BLaER1 treated with 17β-estradiol and CSF1 and Interleukin-3, amounts not matched to agents 10 nM and 100 nM (cell line): ENCODE results near the gene ZFX.

Experiments
- H3K27ac ChIP-seq, 11 experiments: shearing (Covaris generic); formaldehyde crosslinking; 2 replicates each; pipeline ENCODE4 v1.8.1; 2022
- H3K27me3 ChIP-seq, 11 experiments: shearing (Covaris generic); formaldehyde crosslinking; 2 replicates each; pipeline ENCODE4 v1.8.1; 2022
- H3K36me3 ChIP-seq, 11 experiments: shearing (Covaris generic); formaldehyde crosslinking; 2 replicates each; pipeline ENCODE4 v1.8.1; 2022
- H3K4me1 ChIP-seq, 10 experiments: shearing (Covaris generic); formaldehyde crosslinking; 2 replicates each; pipeline ENCODE4 v1.8.1; 2022
- H3K4me2 ChIP-seq, 11 experiments: shearing (Covaris generic); formaldehyde crosslinking; 2 replicates each; pipeline ENCODE4 v1.8.1; 2022
- H3K4me3 ChIP-seq, 10 experiments: shearing (Covaris generic); formaldehyde crosslinking; 2 replicates each; pipeline ENCODE4 v1.8.1; 2022
- H3K9ac ChIP-seq, 11 experiments: shearing (Covaris generic); formaldehyde crosslinking; 2 replicates each; pipeline ENCODE4 v1.8.1; 2022
- H3K9me3 ChIP-seq, 11 experiments: shearing (Covaris generic); formaldehyde crosslinking; replicated peaks in 1 of 11; 2 replicates each; pipeline ENCODE4 v1.8.1; 2022
- H4K20me1 ChIP-seq, 11 experiments: shearing (Covaris generic); formaldehyde crosslinking; 2 replicates each; pipeline ENCODE4 v1.8.1; 2022
- Cebpa-rat ChIP-seq, 11 experiments: shearing (Covaris generic); IDR thresholded peaks; 2 replicates each; pipeline ENCODE4 v1.8.1; 2022

ZFX gene

GRCh38 chrX:24245202-24245601, 95.7 kb downstream of the ZFX start:
- Histone ChIP-seq H3K9ac (no peak overlapping the region), H3K4me1 (peaks cover 19 to 30% (median 22%) of the 10 kb centered on the region in 10 experiments), H3K36me3 (no peaks in the 10 kb centered on the region), H3K27me3 (peaks cover 0 to 8% (median 0%) of the 10 kb centered on the region in 11 experiments; a peak in 1 of 22 replicates), H3K27ac (no peak overlapping the region), H3K4me3 (no peak overlapping the region), H4K20me1 (peaks cover 0 to 4% (median 0%) of the 10 kb centered on the region in 11 experiments; a peak in 2 of 22 replicates), H3K4me2 (no peak overlapping the region), H3K9me3 (no peaks in the 10 kb centered on the region)
- no peak for TF ChIP-seq Cebpa-rat (IDR thresholded peaks at IDR 0.05)

- TF ChIP-seq Cebpa-rat (IDR thresholded peaks at IDR 0.05): no peak
Observed at GRCh38 chrX:24248042-24248441, 98.5 kb downstream of the ZFX start.

GRCh38 chrX:24253030-24253429, 103.5 kb downstream of the ZFX start:
- Histone ChIP-seq H3K4me1 (no peaks in the 10 kb centered on the region), H3K4me3 (no peak overlapping the region), H3K9ac (no peak overlapping the region), H3K9me3 (no peaks in the 10 kb centered on the region), H3K36me3 (no peaks in the 10 kb centered on the region), H3K27me3 (peaks cover 0 to 5% (median 0%) of the 10 kb centered on the region in 11 experiments; a peak in 1 of 22 replicates), H3K4me2 (no peak overlapping the region), H3K27ac (no peak overlapping the region), H4K20me1 (no peaks in the 10 kb centered on the region; a peak in 1 of 22 replicates)
- no peak for TF ChIP-seq Cebpa-rat (IDR thresholded peaks at IDR 0.05)

More at GRCh38 chrX:24248042-24248441, 98.5 kb downstream of the ZFX start:
- Histone ChIP-seq H3K27me3 (peaks cover 0 to 8% (median 0%) of the 10 kb centered on the region in 11 experiments; a peak in 2 of 22 replicates), H3K4me2 (no peak overlapping the region), H3K27ac (no peak overlapping the region), H3K4me1 (peaks cover 9 to 16% (median 13%) of the 10 kb centered on the region in 10 experiments), H3K4me3 (no peak overlapping the region), H3K9me3 (no peaks in the 10 kb centered on the region), H3K9ac (no peak overlapping the region), H3K36me3 (no peaks in the 10 kb centered on the region), H4K20me1 (no peaks in the 10 kb centered on the region; a peak in 3 of 22 replicates)

GRCh38 chrX:24253469-24253868, 103.9 kb downstream of the ZFX start:
- Histone ChIP-seq H3K36me3 (no peaks in the 10 kb centered on the region), H3K9ac (no peak overlapping the region), H4K20me1 (no peaks in the 10 kb centered on the region; a peak in 1 of 22 replicates), H3K27me3 (peaks cover 0 to 5% (median 0%) of the 10 kb centered on the region in 11 experiments; a peak in 1 of 22 replicates), H3K4me3 (no peak overlapping the region), H3K27ac (no peak overlapping the region), H3K4me2 (no peak overlapping the region), H3K9me3 (no peaks in the 10 kb centered on the region), H3K4me1 (no peaks in the 10 kb centered on the region)
- no peak for TF ChIP-seq Cebpa-rat (IDR thresholded peaks at IDR 0.05)

GRCh38 chrX:24257011-24257410, 107.5 kb downstream of the ZFX start:
- Histone ChIP-seq H3K4me2 (no peak overlapping the region), H3K9ac (no peak overlapping the region), H3K4me3 (no peak overlapping the region), H3K36me3 (no peaks in the 10 kb centered on the region), H3K27ac (no peak overlapping the region), H4K20me1 (no peaks in the 10 kb centered on the region), H3K4me1 (peaks cover 12 to 23% (median 15%) of the 10 kb centered on the region in 10 experiments), H3K9me3 (peaks cover 0 to 5% (median 0%) of the 10 kb centered on the region in 11 experiments; a peak in 1 of 22 replicates), H3K27me3 (0 out of 22 replicates have a peak, but pooled peaks cover 0 to 5% (median 0%) of the 10 kb centered on the region in 11 experiments)
- TF ChIP-seq Cebpa-rat (IDR thresholded peaks at IDR 0.05): no peak

- peaks cover 0 to 13% (median 0%) of the 10 kb centered on the region in 11 experiments; a peak in 3 of 22 replicates for H3K27me3 ChIP-seq
- no peaks in the 10 kb centered on the region for H3K36me3 ChIP-seq
- H4K20me1 ChIP-seq: no peaks in the 10 kb centered on the region
- TF ChIP-seq Cebpa-rat (IDR thresholded peaks at IDR 0.05): no peak
- peak overlapping the region in 2 of 11 experiments; percentile 78 to 80; a peak in 4 of 22 replicates for H3K4me2 ChIP-seq
- peaks cover 12 to 39% (median 15%) of the 10 kb centered on the region in 10 experiments for H3K4me1 ChIP-seq
- peaks cover 0 to 5% (median 0%) of the 10 kb centered on the region in 11 experiments; a peak in 1 of 22 replicates for H3K9me3 ChIP-seq
- no peak overlapping the region for H3K4me3 ChIP-seq
- peak overlapping the region in 2 of 11 experiments; percentile 74 to 81; a peak in 2 of 22 replicates for H3K27ac ChIP-seq
- no peak overlapping the region for H3K9ac ChIP-seq
Observed at GRCh38 chrX:24259544-24260240, 110.2 kb downstream of the ZFX start.

- Histone ChIP-seq H3K9ac (peak overlapping the region in 4 of 11 experiments; percentile 17 to 59 (median 40); a peak in 3 of 22 replicates), H3K36me3 (no peaks in the 10 kb centered on the region), H4K20me1 (no peaks in the 10 kb centered on the region), H3K9me3 (peaks cover 0 to 5% (median 0%) of the 10 kb centered on the region in 11 experiments; a peak in 1 of 22 replicates), H3K27me3 (peaks cover 0 to 13% (median 0%) of the 10 kb centered on the region in 11 experiments; a peak in 3 of 22 replicates), H3K4me3 (no peak overlapping the region), H3K4me1 (peaks cover 12 to 39% (median 15%) of the 10 kb centered on the region in 10 experiments), H3K27ac (peak overlapping the region in 9 of 11 experiments; percentile 19 to 81 (median 53); a peak in 16 of 22 replicates), H3K4me2 (peak overlapping the region; percentile 35 to 80 (median 55))
- no peak for TF ChIP-seq Cebpa-rat (IDR thresholded peaks at IDR 0.05)
Observed at GRCh38 chrX:24260842-24261550, 111.5 kb downstream of the ZFX start.

GRCh38 chrX:24262309-24262708, 112.8 kb downstream of the ZFX start:
- no peak overlapping the region for H3K9ac ChIP-seq
- no peak overlapping the region for H3K27ac ChIP-seq
- TF ChIP-seq Cebpa-rat (IDR thresholded peaks at IDR 0.05): no peak
- H3K4me1 ChIP-seq: peaks cover 12 to 39% (median 15%) of the 10 kb centered on the region in 10 experiments
- no peak overlapping the region for H3K4me3 ChIP-seq
- no peaks in the 10 kb centered on the region for H4K20me1 ChIP-seq
- H3K4me2 ChIP-seq: peak overlapping the region in 1 of 11 experiments; percentile 80; a peak in 1 of 22 replicates
- H3K36me3 ChIP-seq: no peaks in the 10 kb centered on the region
- H3K27me3 ChIP-seq: peaks cover 0 to 13% (median 0%) of the 10 kb centered on the region in 11 experiments; a peak in 3 of 22 replicates
- H3K9me3 ChIP-seq: peaks cover 0 to 5% (median 0%) of the 10 kb centered on the region in 11 experiments; a peak in 1 of 22 replicates

GRCh38 chrX:24264383-24264782, 114.9 kb downstream of the ZFX start:
- no peak overlapping the region for H3K27ac ChIP-seq
- no peak for TF ChIP-seq Cebpa-rat (IDR thresholded peaks at IDR 0.05)
- H3K4me3 ChIP-seq: no peak overlapping the region
- H3K4me2 ChIP-seq: peak overlapping the region in 1 of 11 experiments; percentile 3; a peak in 1 of 22 replicates
- H3K9ac ChIP-seq: no peak overlapping the region
- H3K27me3 ChIP-seq: peaks cover 0 to 13% (median 0%) of the 10 kb centered on the region in 11 experiments; a peak in 3 of 22 replicates
- peaks cover 12 to 39% (median 15%) of the 10 kb centered on the region in 10 experiments for H3K4me1 ChIP-seq
- peaks cover 0 to 5% (median 0%) of the 10 kb centered on the region in 11 experiments; a peak in 1 of 22 replicates for H3K9me3 ChIP-seq
- no peaks in the 10 kb centered on the region for H3K36me3 ChIP-seq
- no peaks in the 10 kb centered on the region for H4K20me1 ChIP-seq
